ENCODE data around the gene WASF2.
"Not testable (repeated sequence)": the region's sequence is repeated elsewhere in the genome, so short reads cannot be mapped to it uniquely, and the experiment has no call there.

Gene WASF2

GRCh38 chr1:27489973-27490741 lies at the start of gene WASF2:
Gene WASF2 (minus strand): TSS chr1:27490167. CDS start chr1:27428890, 61,277 bp downstream.
- peak; percentile 91 for DNase-seq

- DNase-seq: no peak
These were observed 48.8 kb upstream of the WASF2 start for GRCh38 chr1:27538793-27539192.

- DNase-seq: not testable (repeated sequence)
These were observed 48.3 kb upstream of the WASF2 start for GRCh38 chr1:27538305-27538676.

- DNase-seq: no peak
These were observed 46.8 kb upstream of the WASF2 start for GRCh38 chr1:27536767-27537166.

GRCh38 chr1:27536010-27536757 lies 46.2 kb upstream of the WASF2 start:
- no peak for DNase-seq

- DNase-seq: no peak
These were observed 45.4 kb upstream of the WASF2 start for GRCh38 chr1:27535386-27535785.

GRCh38 chr1:27531959-27532685 lies 42.2 kb upstream of the WASF2 start:
- no peak for DNase-seq

GRCh38 chr1:27530192-27530591 lies 40.2 kb upstream of the WASF2 start:
- no peak for DNase-seq

- no peak for DNase-seq
These were observed 39.7 kb upstream of the WASF2 start for GRCh38 chr1:27529704-27530018.

- no peak for DNase-seq
These were observed 39.1 kb upstream of the WASF2 start for GRCh38 chr1:27528818-27529703.

- DNase-seq: no peak
These were observed 38.2 kb upstream of the WASF2 start for GRCh38 chr1:27527890-27528817.

GRCh38 chr1:27527223-27527889 lies 37.4 kb upstream of the WASF2 start:
- no peak for DNase-seq

- no peak for DNase-seq
These were observed 36.7 kb upstream of the WASF2 start for GRCh38 chr1:27526569-27527222.

- DNase-seq: no peak
These were observed 35.6 kb upstream of the WASF2 start for GRCh38 chr1:27525296-27526272.

- no peak for DNase-seq
These were observed 33.5 kb upstream of the WASF2 start for GRCh38 chr1:27523337-27524020.

GRCh38 chr1:27522432-27523336 lies 32.7 kb upstream of the WASF2 start:
- DNase-seq: no peak

- DNase-seq: no peak
These were observed 32.0 kb upstream of the WASF2 start for GRCh38 chr1:27521861-27522431.
